IMR-90 (cell line): ENCODE data around the gene EDNRB. TPM values are rescaled to one million over a fixed set of nuclear protein-coding genes. Genes with fewer than 3 reads are reported as not detected.

Source experiments
- ATAC-seq: fragments of 200-7000 bp; cut with Tn5 transposase; 2 replicates; pipeline ENCODE4 v1.9.1; 2020; ENCODE audit warnings: low read depth, mild to moderate bottlenecking, moderate library complexity
- BruUV-seq: library from RNA; stranded (reverse); fragments of 400-500 nt; replicated peaks from 2 replicates; lab custom pipeline; 2021; lab: Mats Ljungman, UMichigan
- CTCF ChIA-PET: fragments of 300-600 bp; formaldehyde crosslinking; extraction: SDS; loops from one replicate; lab custom pipeline; 2021; ENCODE audit warnings: antibody characterized with exemption; lab: Yijun Ruan, JAX
- POLR2A ChIA-PET: fragments of 300-600 bp; sonication (Branson Sonifier 250); formaldehyde crosslinking; loops from one replicate; lab custom pipeline; 2022; ENCODE audit warnings: antibody characterized with exemption; ENCODE audit not compliant: unreplicated experiment; lab: Charles Lee
- DNase-seq: peaks from one replicate; pipeline ENCODE4 v3.0.0; 2013
- H2AFZ ChIP-seq: replicated peaks from 2 replicates; pipeline ENCODE3; 2013; ENCODE audit warnings: low read length, mild to moderate bottlenecking; ENCODE audit not compliant: poor library complexity
- H2AK5ac ChIP-seq: 2 replicates; pipeline ENCODE4 v1.6.1; 2013; ENCODE audit warnings: low read depth, low read length, inconsistent platforms
- H2AK9ac ChIP-seq: replicated peaks from 2 replicates; pipeline ENCODE3; 2013; ENCODE audit warnings: mild to moderate bottlenecking, low read depth, low read length, moderate library complexity; ENCODE audit not compliant: poor library complexity
- H2BK120ac ChIP-seq: 2 replicates; pipeline ENCODE4 v1.6.1; 2013; ENCODE audit warnings: low read depth, low read length, inconsistent platforms
- H2BK15ac ChIP-seq: 3 replicates; pipeline ENCODE4 v1.6.1; 2013; ENCODE audit warnings: low read depth, low read length, inconsistent platforms
- H2BK20ac ChIP-seq: 2 replicates; pipeline ENCODE4 v1.6.1; 2013; ENCODE audit warnings: low read depth, mild to moderate bottlenecking, inconsistent platforms, low read length, moderate library complexity
- H2BK5ac ChIP-seq: 2 replicates; pipeline ENCODE4 v1.6.1; 2013; ENCODE audit warnings: mild to moderate bottlenecking, low read depth, low read length, inconsistent platforms; ENCODE audit not compliant: poor library complexity, severe bottlenecking
- H3K14ac ChIP-seq: replicated peaks from 2 replicates; pipeline ENCODE4 v1.6.1; 2013; ENCODE audit warnings: low read depth, low read length, inconsistent platforms
- H3K18ac ChIP-seq: 2 replicates; pipeline ENCODE4 v1.6.1; 2013; ENCODE audit warnings: low read depth, low read length, control low read depth
- H3K23ac ChIP-seq: 2 replicates; pipeline ENCODE4 v1.6.1; 2013; ENCODE audit warnings: low read depth, low read length, inconsistent platforms
- H3K27ac ChIP-seq: 2 replicates; pipeline ENCODE4 v1.5.1; 2013; ENCODE audit warnings: mild to moderate bottlenecking, control low read depth, low read length; ENCODE audit not compliant: insufficient read depth
- H3K27me3 ChIP-seq: 2 replicates; pipeline ENCODE4 v1.6.1; 2013; ENCODE audit warnings: low read length; ENCODE audit not compliant: control insufficient read depth, insufficient read depth
- H3K36me3 ChIP-seq: 2 replicates; pipeline ENCODE4 v1.6.1; 2013; ENCODE audit warnings: low read length, mixed read lengths; ENCODE audit not compliant: control insufficient read depth, insufficient read depth
- H3K4ac ChIP-seq: 2 replicates; pipeline ENCODE4 v1.6.1; 2013; ENCODE audit warnings: low read depth, low read length, inconsistent platforms
- H3K4me1 ChIP-seq: 2 replicates; pipeline ENCODE4 v1.6.1; 2013; ENCODE audit warnings: low read length, mixed read lengths; ENCODE audit not compliant: control insufficient read depth, insufficient read depth
- H3K4me2 ChIP-seq: 2 replicates; pipeline ENCODE4 v1.6.1; 2013; ENCODE audit warnings: low read depth, mild to moderate bottlenecking, control low read depth, low read length, moderate library complexity
- H3K4me3 ChIP-seq: 2 replicates; pipeline ENCODE4 v1.5.1; 2013; ENCODE audit warnings: low read depth, mild to moderate bottlenecking, control low read depth, low read length, moderate library complexity; ENCODE audit not compliant: insufficient read depth
- H3K56ac ChIP-seq: 2 replicates; pipeline ENCODE4 v1.6.1; 2013; ENCODE audit warnings: low read length, inconsistent platforms; ENCODE audit not compliant: insufficient read depth; ENCODE audit errors: extremely low read depth
- H3K79me1 ChIP-seq, 2 experiments: 2 replicates each; pipeline ENCODE4 v1.6.1; 2013; ENCODE audit warnings: low read length in 2 of 2, inconsistent platforms in 1 of 2, low read depth in 1 of 2
- H3K9ac ChIP-seq: 2 replicates; pipeline ENCODE4 v1.6.1; 2013; ENCODE audit warnings: low read depth, low read length, control low read depth
- H3K9me1 ChIP-seq: 2 replicates; pipeline ENCODE4 v1.6.1; 2013; ENCODE audit warnings: low read length, inconsistent platforms; ENCODE audit not compliant: insufficient read depth
- H3K9me3 ChIP-seq: 2 replicates; pipeline ENCODE4 v1.6.1; 2013; ENCODE audit warnings: low read length; ENCODE audit not compliant: control insufficient read depth, insufficient read depth
- H4K20me1 ChIP-seq: 2 replicates; pipeline ENCODE4 v1.6.1; 2013; ENCODE audit warnings: low read length, inconsistent platforms; ENCODE audit not compliant: insufficient read depth
- H4K5ac ChIP-seq: 2 replicates; pipeline ENCODE4 v1.6.1; 2013; ENCODE audit warnings: mild to moderate bottlenecking, low read depth, low read length, control low read depth
- H4K8ac ChIP-seq, 2 experiments: 2 replicates each; pipeline ENCODE4 v1.6.1; 2013; ENCODE audit warnings: low read depth in 2 of 2, low read length in 2 of 2, control low read depth in 1 of 2, inconsistent platforms in 1 of 2
- H4K91ac ChIP-seq: 2 replicates; pipeline ENCODE4 v1.6.1; 2013; ENCODE audit warnings: low read depth, low read length, inconsistent platforms; ENCODE audit not compliant: insufficient read depth
- BHLHE40 ChIP-seq: fragments of 150-350 bp; IDR thresholded peaks from 2 replicates; pipeline ENCODE4 v1.6.1; 2016; ENCODE audit warnings: mild to moderate bottlenecking, low read depth, low read length
- CEBPB ChIP-seq: IDR thresholded peaks from 2 replicates; pipeline ENCODE4 v1.6.1; 2012; ENCODE audit warnings: low read depth, low read length, improper control_type of control experiment
- CHD1 ChIP-seq: IDR thresholded peaks from 2 replicates; pipeline ENCODE4 v1.6.1; 2012; ENCODE audit warnings: low read depth, low read length, improper control_type of control experiment
- ELK1 ChIP-seq: fragments of 150-350 bp; IDR thresholded peaks from 2 replicates; pipeline ENCODE4 v1.6.1; 2016; ENCODE audit warnings: low read depth, mild to moderate bottlenecking, low read length, moderate library complexity, borderline replicate concordance
- MXI1 ChIP-seq: IDR thresholded peaks from 2 replicates; pipeline ENCODE4 v1.6.1; 2012; ENCODE audit warnings: low read depth, mild to moderate bottlenecking, low read length, moderate library complexity, borderline replicate concordance
- POLR2A ChIP-seq: IDR thresholded peaks from 2 replicates; pipeline ENCODE4 v1.6.1; 2012; ENCODE audit warnings: mild to moderate bottlenecking, low read depth, low read length
- RAD21 ChIP-seq: IDR thresholded peaks from 2 replicates; pipeline ENCODE4 v1.6.1; 2012; ENCODE audit warnings: low read length, improper control_type of control experiment
- RCOR1 ChIP-seq: IDR thresholded peaks from 2 replicates; pipeline ENCODE4 v1.6.1; 2012; ENCODE audit warnings: mild to moderate bottlenecking, low read length, improper control_type of control experiment; ENCODE audit not compliant: insufficient replicate concordance
- RFX5 ChIP-seq: IDR thresholded peaks from 2 replicates; pipeline ENCODE4 v1.8.0; 2012; ENCODE audit warnings: low read depth, mild to moderate bottlenecking, low read length, moderate library complexity
- WGBS, 2 experiments: methylation state at CpG; one replicate each; pipeline versions ENCODE4 v1.1.5 to v1.1.7; 2013; ENCODE audit warnings: missing lambda C conversion rate in 2 of 2; ENCODE audit not compliant: insufficient read length in 1 of 2; ENCODE audit errors: extremely low coverage in 2 of 2; 5-methylcytosine and 5-hydroxymethylcytosine counted together
- dilution Hi-C: fragments of 300-500 bp; cut with HindIII; formaldehyde crosslinking; loops from one replicate; pipeline ENCODE4 v1.14.3; 2018; ENCODE audit warnings: low sequenced_read_pairs; ENCODE audit not compliant: unreplicated experiment
- in situ Hi-C: fragments of 300-500 bp; cut with MboI; formaldehyde crosslinking; loops from 3 replicates; pipeline ENCODE4 v1.14.3; 2019; ENCODE audit warnings: low sequenced_read_pairs, inconsistent platforms, mixed read lengths
- intact Hi-C: fragments of 100-400 bp; cut with micrococcal nuclease; formaldehyde crosslinking; loops from 2 replicates; pipeline ENCODE4 v1.10.0; 2022
- polyA plus RNA-seq, 3 experiments: library from polyadenylated mRNA; depleted of rRNA; stranded (reverse); fragments of >200 nt; gene quantifications; 2 replicates each; pipeline ENCODE4 v1.2.3, GENCODE V29; 2012; ENCODE audit warnings: low replicate concordance in 1 of 3
- total RNA-seq: library from RNA; depleted of rRNA; stranded (reverse); fragments of >200 nt; gene quantifications from 2 replicates; pipeline ENCODE4 v1.2.3, GENCODE V29; 2012
- TF ChIP-seq, protein P1 (sequence below): fragments of 150-350 bp; IDR thresholded peaks from 2 replicates; pipeline ENCODE4 v1.6.1; 2017; ENCODE audit warnings: mild to moderate bottlenecking, antibody characterized with exemption, low read length, low read depth

The EDNRB gene
- total and polyA plus RNA-seq, 2 of the 4 experiments (the other 2 are of a cell fraction): under 0.01 to 0.09 TPM

- Histone ChIP-seq H2BK5ac (no peak overlapping the region), H3K27ac (no peak overlapping the region), H3K14ac (no peak overlapping the region), H3K18ac (no peak overlapping the region), H3K9me3 (0 out of 2 replicates have a peak, but pooled peaks cover 3% of the 10 kb centered on the region), H3K56ac (no peak overlapping the region), H3K4ac (no peak overlapping the region), H3K4me2 (no peak overlapping the region), H3K9ac (no peak overlapping the region), H3K4me1 (peaks cover 3% of the 10 kb centered on the region), H2AFZ (no peak overlapping the region), H3K23ac (no peak overlapping the region), H3K4me3 (no peak overlapping the region), H3K79me1 (no peaks in the 10 kb centered on the region), H2AK9ac (no peak overlapping the region), H3K36me3 (no peaks in the 10 kb centered on the region), H2BK15ac (no peak overlapping the region), H4K8ac (no peak overlapping the region), H2AK5ac (no peak overlapping the region), H2BK120ac (no peak overlapping the region), H4K5ac (no peak overlapping the region; the same call in 1 of the 2 replicates), H4K20me1 (no peaks in the 10 kb centered on the region), H2BK20ac (peak overlapping the region; percentile 2; the same call in 1 of the 2 replicates), H4K91ac (no peak overlapping the region), H3K9me1 (no peaks in the 10 kb centered on the region; the same call in 1 of the 2 replicates), H3K27me3 (no peaks in the 10 kb centered on the region)
- DNase-seq (no peak), ATAC-seq (no peak)
- no CpG with 5 or more reads among the region's 4 CpGs for WGBS, 2 experiments
- dilution Hi-C loops (no loop called here), intact Hi-C loops (no loop called here), in situ Hi-C loops (no loop called here)
- TF ChIP-seq CHD1 (no peak), ELK1 (no peak), RFX5 (no peak), POLR2A (no peak), MXI1 (no peak), RCOR1 (no peak), CEBPB (no peak), RAD21 (no peak), BHLHE40 (no peak)
- TF ChIP-seq, protein P1, sequence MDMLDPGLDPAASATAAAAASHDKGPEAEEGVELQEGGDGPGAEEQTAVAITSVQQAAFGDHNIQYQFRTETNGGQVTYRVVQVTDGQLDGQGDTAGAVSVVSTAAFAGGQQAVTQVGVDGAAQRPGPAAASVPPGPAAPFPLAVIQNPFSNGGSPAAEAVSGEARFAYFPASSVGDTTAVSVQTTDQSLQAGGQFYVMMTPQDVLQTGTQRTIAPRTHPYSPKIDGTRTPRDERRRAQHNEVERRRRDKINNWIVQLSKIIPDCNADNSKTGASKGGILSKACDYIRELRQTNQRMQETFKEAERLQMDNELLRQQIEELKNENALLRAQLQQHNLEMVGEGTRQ: no peak
- ChIA-PET CTCF (no interaction called here), POLR2A (no interaction called here)
- no TSS peak for BruUV-seq
These were observed 64.9 kb downstream of the EDNRB start for GRCh38 chr13:77853703-77854102.
